IMR-90 (cell line): Measurements from ENCODE around the gene MITD1. TPM values are rescaled to one million over a fixed set of nuclear protein-coding genes. Genes with fewer than 3 reads are reported as not detected.

Experiments used
- ATAC-seq: fragments of 200-7000 bp; cut with Tn5 transposase; 2 replicates; pipeline ENCODE4 v1.9.1; 2020; ENCODE audit warnings: low read depth, mild to moderate bottlenecking, moderate library complexity
- BruUV-seq: library from RNA; stranded (reverse); fragments of 400-500 nt; replicated peaks from 2 replicates; lab custom pipeline; 2021; lab: Mats Ljungman, UMichigan
- CTCF ChIA-PET: fragments of 300-600 bp; formaldehyde crosslinking; extraction: SDS; loops from one replicate; lab custom pipeline; 2021; ENCODE audit warnings: antibody characterized with exemption; lab: Yijun Ruan, JAX
- POLR2A ChIA-PET: fragments of 300-600 bp; sonication (Branson Sonifier 250); formaldehyde crosslinking; loops from one replicate; lab custom pipeline; 2022; ENCODE audit warnings: antibody characterized with exemption; ENCODE audit not compliant: unreplicated experiment; lab: Charles Lee
- DNase-seq: peaks from one replicate; pipeline ENCODE4 v3.0.0; 2013
- H2AFZ ChIP-seq: replicated peaks from 2 replicates; pipeline ENCODE3; 2013; ENCODE audit warnings: low read length, mild to moderate bottlenecking; ENCODE audit not compliant: poor library complexity
- H2AK5ac ChIP-seq: 2 replicates; pipeline ENCODE4 v1.6.1; 2013; ENCODE audit warnings: low read depth, low read length, inconsistent platforms
- H2AK9ac ChIP-seq: replicated peaks from 2 replicates; pipeline ENCODE3; 2013; ENCODE audit warnings: mild to moderate bottlenecking, low read depth, low read length, moderate library complexity; ENCODE audit not compliant: poor library complexity
- H2BK120ac ChIP-seq: 2 replicates; pipeline ENCODE4 v1.6.1; 2013; ENCODE audit warnings: low read depth, low read length, inconsistent platforms
- H2BK15ac ChIP-seq: 3 replicates; pipeline ENCODE4 v1.6.1; 2013; ENCODE audit warnings: low read depth, low read length, inconsistent platforms
- H2BK20ac ChIP-seq: 2 replicates; pipeline ENCODE4 v1.6.1; 2013; ENCODE audit warnings: low read depth, mild to moderate bottlenecking, inconsistent platforms, low read length, moderate library complexity
- H2BK5ac ChIP-seq: 2 replicates; pipeline ENCODE4 v1.6.1; 2013; ENCODE audit warnings: mild to moderate bottlenecking, low read depth, low read length, inconsistent platforms; ENCODE audit not compliant: poor library complexity, severe bottlenecking
- H3K14ac ChIP-seq: replicated peaks from 2 replicates; pipeline ENCODE4 v1.6.1; 2013; ENCODE audit warnings: low read depth, low read length, inconsistent platforms
- H3K18ac ChIP-seq: 2 replicates; pipeline ENCODE4 v1.6.1; 2013; ENCODE audit warnings: low read depth, low read length, control low read depth
- H3K23ac ChIP-seq: 2 replicates; pipeline ENCODE4 v1.6.1; 2013; ENCODE audit warnings: low read depth, low read length, inconsistent platforms
- H3K27ac ChIP-seq: 2 replicates; pipeline ENCODE4 v1.5.1; 2013; ENCODE audit warnings: mild to moderate bottlenecking, control low read depth, low read length; ENCODE audit not compliant: insufficient read depth
- H3K27me3 ChIP-seq: 2 replicates; pipeline ENCODE4 v1.6.1; 2013; ENCODE audit warnings: low read length; ENCODE audit not compliant: control insufficient read depth, insufficient read depth
- H3K36me3 ChIP-seq: 2 replicates; pipeline ENCODE4 v1.6.1; 2013; ENCODE audit warnings: low read length, mixed read lengths; ENCODE audit not compliant: control insufficient read depth, insufficient read depth
- H3K4ac ChIP-seq: 2 replicates; pipeline ENCODE4 v1.6.1; 2013; ENCODE audit warnings: low read depth, low read length, inconsistent platforms
- H3K4me1 ChIP-seq: 2 replicates; pipeline ENCODE4 v1.6.1; 2013; ENCODE audit warnings: low read length, mixed read lengths; ENCODE audit not compliant: control insufficient read depth, insufficient read depth
- H3K4me2 ChIP-seq: 2 replicates; pipeline ENCODE4 v1.6.1; 2013; ENCODE audit warnings: low read depth, mild to moderate bottlenecking, control low read depth, low read length, moderate library complexity
- H3K4me3 ChIP-seq: 2 replicates; pipeline ENCODE4 v1.5.1; 2013; ENCODE audit warnings: low read depth, mild to moderate bottlenecking, control low read depth, low read length, moderate library complexity; ENCODE audit not compliant: insufficient read depth
- H3K56ac ChIP-seq: 2 replicates; pipeline ENCODE4 v1.6.1; 2013; ENCODE audit warnings: low read length, inconsistent platforms; ENCODE audit not compliant: insufficient read depth; ENCODE audit errors: extremely low read depth
- H3K79me1 ChIP-seq, 2 experiments: 2 replicates each; pipeline ENCODE4 v1.6.1; 2013; ENCODE audit warnings: low read length in 2 of 2, inconsistent platforms in 1 of 2, low read depth in 1 of 2
- H3K9ac ChIP-seq: 2 replicates; pipeline ENCODE4 v1.6.1; 2013; ENCODE audit warnings: low read depth, low read length, control low read depth
- H3K9me1 ChIP-seq: 2 replicates; pipeline ENCODE4 v1.6.1; 2013; ENCODE audit warnings: low read length, inconsistent platforms; ENCODE audit not compliant: insufficient read depth
- H3K9me3 ChIP-seq: 2 replicates; pipeline ENCODE4 v1.6.1; 2013; ENCODE audit warnings: low read length; ENCODE audit not compliant: control insufficient read depth, insufficient read depth
- H4K20me1 ChIP-seq: 2 replicates; pipeline ENCODE4 v1.6.1; 2013; ENCODE audit warnings: low read length, inconsistent platforms; ENCODE audit not compliant: insufficient read depth
- H4K5ac ChIP-seq: 2 replicates; pipeline ENCODE4 v1.6.1; 2013; ENCODE audit warnings: mild to moderate bottlenecking, low read depth, low read length, control low read depth
- H4K8ac ChIP-seq, 2 experiments: 2 replicates each; pipeline ENCODE4 v1.6.1; 2013; ENCODE audit warnings: low read depth in 2 of 2, low read length in 2 of 2, control low read depth in 1 of 2, inconsistent platforms in 1 of 2
- H4K91ac ChIP-seq: 2 replicates; pipeline ENCODE4 v1.6.1; 2013; ENCODE audit warnings: low read depth, low read length, inconsistent platforms; ENCODE audit not compliant: insufficient read depth
- CHD1 ChIP-seq: IDR thresholded peaks from 2 replicates; pipeline ENCODE4 v1.6.1; 2012; ENCODE audit warnings: low read depth, low read length, improper control_type of control experiment
- MAFK ChIP-seq: IDR thresholded peaks from 2 replicates; pipeline ENCODE4 v1.6.1; 2012; ENCODE audit warnings: low read depth, low read length, improper control_type of control experiment
- RCOR1 ChIP-seq: IDR thresholded peaks from 2 replicates; pipeline ENCODE4 v1.6.1; 2012; ENCODE audit warnings: mild to moderate bottlenecking, low read length, improper control_type of control experiment; ENCODE audit not compliant: insufficient replicate concordance
- WGBS, 2 experiments: methylation state at CpG; one replicate each; pipeline versions ENCODE4 v1.1.5 to v1.1.7; 2013; ENCODE audit warnings: missing lambda C conversion rate in 2 of 2; ENCODE audit not compliant: insufficient read length in 1 of 2; ENCODE audit errors: extremely low coverage in 2 of 2; 5-methylcytosine and 5-hydroxymethylcytosine counted together
- dilution Hi-C: fragments of 300-500 bp; cut with HindIII; formaldehyde crosslinking; loops from one replicate; pipeline ENCODE4 v1.14.3; 2018; ENCODE audit warnings: low sequenced_read_pairs; ENCODE audit not compliant: unreplicated experiment
- in situ Hi-C: fragments of 300-500 bp; cut with MboI; formaldehyde crosslinking; loops from 3 replicates; pipeline ENCODE4 v1.14.3; 2019; ENCODE audit warnings: low sequenced_read_pairs, inconsistent platforms, mixed read lengths
- intact Hi-C: fragments of 100-400 bp; cut with micrococcal nuclease; formaldehyde crosslinking; loops from 2 replicates; pipeline ENCODE4 v1.10.0; 2022
- microRNA-seq, 2 experiments: library from miRNA; stranded (forward) in 1 of 2; unstranded in 1 of 2; fragments of 10-50 nt in 1 of 2; fragments of <30 nt in 1 of 2; gene quantifications in 1 of 2; microRNA quantifications in 1 of 2; one replicate each; pipeline versions ENCODE3 to v1.1.0; 2013 to 2020; ENCODE audit not compliant: insufficient read depth in 1 of 2, insufficient read length in 1 of 2, unreplicated experiment in 1 of 2
- polyA plus RNA-seq, 3 experiments: library from polyadenylated mRNA; depleted of rRNA; stranded (reverse); fragments of >200 nt; gene quantifications; 2 replicates each; pipeline ENCODE4 v1.2.3, GENCODE V29; 2012; ENCODE audit warnings: low replicate concordance in 1 of 3
- small RNA-seq, 5 experiments: library from RNA; depleted of rRNA; stranded (forward); fragments of <200 nt; gene quantifications; one replicate each; pipeline ENCODE3, GENCODE V24; 2012
- total RNA-seq: library from RNA; depleted of rRNA; stranded (reverse); fragments of >200 nt; gene quantifications from 2 replicates; pipeline ENCODE4 v1.2.3, GENCODE V29; 2012; rRNA removed
- TF ChIP-seq, protein P1 (sequence below): fragments of 150-350 bp; IDR thresholded peaks from 2 replicates; pipeline ENCODE4 v1.6.1; 2017; ENCODE audit warnings: mild to moderate bottlenecking, antibody characterized with exemption, low read length, low read depth

MITD1 gene
- total and polyA plus RNA-seq, 2 of the 4 experiments (the other 2 are of a cell fraction) = 4.3 to 18.7 TPM

DNA sequence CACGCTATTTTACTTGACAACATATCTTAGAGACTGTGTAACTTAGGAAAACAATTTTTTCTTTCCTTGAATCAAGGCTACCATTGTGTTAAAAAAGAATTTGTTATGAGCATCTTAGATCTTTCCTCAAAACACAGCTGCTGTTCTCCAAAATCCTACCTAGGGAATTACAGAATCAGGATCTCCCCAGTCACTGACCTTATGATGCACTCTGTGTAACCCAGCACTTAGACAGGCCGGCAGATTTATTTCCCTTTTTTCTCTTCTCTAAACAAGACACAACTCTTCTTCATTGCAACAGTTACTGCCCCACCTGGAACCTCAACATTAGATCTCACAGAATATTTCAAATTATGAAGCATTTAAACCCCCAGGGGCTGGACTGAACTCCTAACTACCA is 52.9 kb downstream of the MITD1 start:
- dilution Hi-C loops = no loop called here
- H3K23ac ChIP-seq = no peak overlapping the region

More for the DNA sequence above, 52.9 kb downstream of the MITD1 start:
- Histone ChIP-seq H3K27ac (no peak overlapping the region), H3K4me3 (no peak overlapping the region), H2BK15ac (no peak overlapping the region), H3K4me2 (no peak overlapping the region), H3K36me3 (no peaks in the 10 kb centered on the region), H3K4ac (no peak overlapping the region), H2BK20ac (no peak overlapping the region), H3K9me1 (no peaks in the 10 kb centered on the region), H3K14ac (no peak overlapping the region), H2BK120ac (no peak overlapping the region), H3K9ac (no peak overlapping the region), H2AK9ac (no peak overlapping the region), H3K27me3 (no peaks in the 10 kb centered on the region), H3K79me1 (no peaks in the 10 kb centered on the region), H4K91ac (no peak overlapping the region), H3K9me3 (no peaks in the 10 kb centered on the region), H2AFZ (no peak overlapping the region), H3K4me1 (no peaks in the 10 kb centered on the region), H4K20me1 (no peaks in the 10 kb centered on the region), H2AK5ac (no peak overlapping the region), H3K18ac (no peak overlapping the region), H4K8ac (no peak overlapping the region), H4K5ac (no peak overlapping the region), H2BK5ac (no peak overlapping the region), H3K56ac (no peak overlapping the region)
- intact Hi-C loops (no loop called here), in situ Hi-C loops (no loop called here)
- no peak for TF ChIP-seq CHD1
- TF ChIP-seq MAFK = no peak
- no peak for TF ChIP-seq RCOR1
- TF ChIP-seq, protein P1, sequence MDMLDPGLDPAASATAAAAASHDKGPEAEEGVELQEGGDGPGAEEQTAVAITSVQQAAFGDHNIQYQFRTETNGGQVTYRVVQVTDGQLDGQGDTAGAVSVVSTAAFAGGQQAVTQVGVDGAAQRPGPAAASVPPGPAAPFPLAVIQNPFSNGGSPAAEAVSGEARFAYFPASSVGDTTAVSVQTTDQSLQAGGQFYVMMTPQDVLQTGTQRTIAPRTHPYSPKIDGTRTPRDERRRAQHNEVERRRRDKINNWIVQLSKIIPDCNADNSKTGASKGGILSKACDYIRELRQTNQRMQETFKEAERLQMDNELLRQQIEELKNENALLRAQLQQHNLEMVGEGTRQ = no peak
- BruUV-seq = no TSS peak
- POLR2A ChIA-PET = no interaction called here
- DNase-seq (no peak), ATAC-seq (no peak)
- no CpG with 5 or more reads among the region's 2 CpGs for WGBS, 2 experiments
- CTCF ChIA-PET = no interaction called here

Small RNAs within 50 kb of the gene (microRNA-seq; reads per million reads assigned to microRNA genes)
- not detected for gene AC092587.1 (ENCODE audit: insufficient read depth, insufficient read length)

Small RNAs within 50 kb of the gene (small RNA-seq; reads per million reads assigned to genes)
- gene AC092587.1 = 0 reads per million in 5 experiments

Other genes starting within 250 kb of the MITD1 start
- gene CRACDL, start 244.8 kb downstream of the MITD1 start, total RNA-seq = not detected in 2 replicates
- not detected in 2 replicates for gene CRACDL, start 244.8 kb downstream of the MITD1 start, polyA plus RNA-seq (2012; rRNA removed)
- under 0.01 TPM in 1 of 2 replicates, not detected in the other for gene C2orf15, start 39.4 kb downstream of the MITD1 start, total RNA-seq
- not detected in 2 replicates for gene C2orf15, start 39.4 kb downstream of the MITD1 start, polyA plus RNA-seq (2012; rRNA removed)
- gene TSGA10, start 26.1 kb downstream of the MITD1 start, total RNA-seq = 0.54 and 1.1 TPM in 2 replicates
- gene TSGA10, start 26.1 kb downstream of the MITD1 start, polyA plus RNA-seq (2012; rRNA removed) = 0.22 and 0.32 TPM in 2 replicates
- gene LIPT1, start 26.1 kb downstream of the MITD1 start, total RNA-seq = 3.2 and 4.2 TPM in 2 replicates
- gene LIPT1, start 26.1 kb downstream of the MITD1 start, polyA plus RNA-seq (2012; rRNA removed) = 2.6 and 3.5 TPM in 2 replicates
- 34.8 and 39.2 TPM in 2 replicates for gene MRPL30, start 126 bp upstream of the MITD1 start, total RNA-seq
- gene MRPL30, start 126 bp upstream of the MITD1 start, polyA plus RNA-seq (2012; rRNA removed) = 14.9 and 18.7 TPM in 2 replicates
- gene LYG2, start 74.6 kb upstream of the MITD1 start, total RNA-seq = not detected in 2 replicates
- gene LYG2, start 74.6 kb upstream of the MITD1 start, polyA plus RNA-seq (2012; rRNA removed) = not detected in 2 replicates
- gene LYG1, start 120.1 kb upstream of the MITD1 start, total RNA-seq = not detected in 2 replicates
- 0.92 and 1.2 TPM in 2 replicates for gene LYG1, start 120.1 kb upstream of the MITD1 start, polyA plus RNA-seq (2012; rRNA removed)
- gene TXNDC9, start 155.3 kb upstream of the MITD1 start, total RNA-seq = 55.4 and 71.7 TPM in 2 replicates
- 28.9 and 33.9 TPM in 2 replicates for gene TXNDC9, start 155.3 kb upstream of the MITD1 start, polyA plus RNA-seq (2012; rRNA removed)
- 19.7 and 26.9 TPM in 2 replicates for gene EIF5B, start 156.3 kb upstream of the MITD1 start, total RNA-seq
- 15.7 and 21.8 TPM in 2 replicates for gene EIF5B, start 156.3 kb upstream of the MITD1 start, polyA plus RNA-seq (2012; rRNA removed)